Measurements from ENCODE around the gene HORMAD2. TPM values are rescaled to one million over a fixed set of nuclear protein-coding genes. Genes with fewer than 3 reads are reported as not detected.

HORMAD2 gene
- total RNA-seq, 1 donor from 2014 or later = not detected

DNA sequence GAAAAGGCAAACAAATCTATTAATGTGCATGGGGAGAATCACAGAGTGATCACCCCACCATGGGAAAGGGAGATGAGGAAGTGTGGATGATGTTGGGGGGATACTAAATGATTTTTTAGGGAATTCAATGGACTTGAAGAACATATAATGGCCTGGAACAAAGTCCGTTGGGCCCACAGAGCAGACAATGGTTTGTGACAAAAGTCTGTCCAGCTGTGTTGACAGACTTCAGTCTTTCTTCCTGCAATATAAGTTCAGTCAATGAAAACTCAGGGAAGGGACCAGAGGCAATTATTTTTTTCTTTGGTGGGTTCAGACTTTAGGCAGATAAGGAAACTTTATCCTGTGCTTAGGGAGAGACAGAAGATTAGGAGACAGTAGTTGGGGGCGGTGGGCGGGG is 18.0 kb upstream of the HORMAD2 start:
- TF ChIP-seq, protein P1, sequence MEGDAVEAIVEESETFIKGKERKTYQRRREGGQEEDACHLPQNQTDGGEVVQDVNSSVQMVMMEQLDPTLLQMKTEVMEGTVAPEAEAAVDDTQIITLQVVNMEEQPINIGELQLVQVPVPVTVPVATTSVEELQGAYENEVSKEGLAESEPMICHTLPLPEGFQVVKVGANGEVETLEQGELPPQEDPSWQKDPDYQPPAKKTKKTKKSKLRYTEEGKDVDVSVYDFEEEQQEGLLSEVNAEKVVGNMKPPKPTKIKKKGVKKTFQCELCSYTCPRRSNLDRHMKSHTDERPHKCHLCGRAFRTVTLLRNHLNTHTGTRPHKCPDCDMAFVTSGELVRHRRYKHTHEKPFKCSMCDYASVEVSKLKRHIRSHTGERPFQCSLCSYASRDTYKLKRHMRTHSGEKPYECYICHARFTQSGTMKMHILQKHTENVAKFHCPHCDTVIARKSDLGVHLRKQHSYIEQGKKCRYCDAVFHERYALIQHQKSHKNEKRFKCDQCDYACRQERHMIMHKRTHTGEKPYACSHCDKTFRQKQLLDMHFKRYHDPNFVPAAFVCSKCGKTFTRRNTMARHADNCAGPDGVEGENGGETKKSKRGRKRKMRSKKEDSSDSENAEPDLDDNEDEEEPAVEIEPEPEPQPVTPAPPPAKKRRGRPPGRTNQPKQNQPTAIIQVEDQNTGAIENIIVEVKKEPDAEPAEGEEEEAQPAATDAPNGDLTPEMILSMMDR (IDR thresholded peaks at IDR 0.05; ENCODE audit: insufficient read depth, low read length, poor library complexity, severe bottlenecking) = no peak
- DNase-seq (ENCODE audit: low read depth) = no peak

GRCh38 chr22:30062950-30063349 is 17.3 kb upstream of the HORMAD2 start:
- DNase-seq (ENCODE audit: low read depth) = no peak
- no peaks in the 10 kb centered on the region for H3K36me3 ChIP-seq (ENCODE audit: control insufficient read depth, insufficient read depth, low read length)
- H3K4me3 ChIP-seq (ENCODE audit: low read depth, low read length) = no peak overlapping the region
- H3K27me3 ChIP-seq (ENCODE audit: control insufficient read depth, insufficient read depth, low read length) = no peaks in the 10 kb centered on the region
- TF ChIP-seq, protein P1 (IDR thresholded peaks at IDR 0.05; ENCODE audit: insufficient read depth, low read length, poor library complexity, severe bottlenecking) = no peak

More for the DNA sequence above, 18.0 kb upstream of the HORMAD2 start:
- Histone ChIP-seq H3K4me3 (ENCODE audit: low read depth, low read length) (no peak overlapping the region), H3K36me3 (ENCODE audit: control insufficient read depth, insufficient read depth, low read length) (no peaks in the 10 kb centered on the region), H3K27me3 (ENCODE audit: control insufficient read depth, insufficient read depth, low read length) (no peaks in the 10 kb centered on the region)

GRCh38 chr22:30064172-30064571 is 16.1 kb upstream of the HORMAD2 start:
- TF ChIP-seq, protein P1 (IDR thresholded peaks at IDR 0.05; ENCODE audit: insufficient read depth, low read length, poor library complexity, severe bottlenecking) = no peak
- DNase-seq (ENCODE audit: low read depth) = no peak
- Histone ChIP-seq H3K36me3 (ENCODE audit: control insufficient read depth, insufficient read depth, low read length) (no peaks in the 10 kb centered on the region), H3K4me3 (ENCODE audit: low read depth, low read length) (no peak overlapping the region), H3K27me3 (ENCODE audit: control insufficient read depth, insufficient read depth, low read length) (no peaks in the 10 kb centered on the region)

DNA sequence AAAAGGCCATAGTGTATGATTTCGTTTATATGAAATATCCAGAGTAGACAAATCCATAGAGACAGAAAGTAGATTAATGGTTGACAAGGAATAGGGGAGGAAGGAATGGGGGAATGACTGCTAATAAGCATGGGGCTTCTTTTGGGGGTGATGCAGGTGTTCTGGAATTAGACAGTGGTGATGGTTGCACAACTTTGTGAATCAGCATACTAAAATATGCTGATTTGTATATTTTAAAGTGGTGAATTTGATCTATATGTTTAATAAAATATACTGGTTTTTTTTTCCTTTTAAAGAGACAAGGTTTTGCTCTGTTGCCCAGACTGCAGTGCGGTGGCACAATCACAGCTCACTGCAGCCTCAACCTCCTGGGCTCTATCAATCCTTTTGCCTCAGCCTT is 6.5 kb upstream of the HORMAD2 start:
- no peak overlapping the region for H3K4me3 ChIP-seq (ENCODE audit: low read depth, low read length)
- no peaks in the 10 kb centered on the region for H3K36me3 ChIP-seq (ENCODE audit: control insufficient read depth, insufficient read depth, low read length)
- no peak for DNase-seq (ENCODE audit: low read depth)
- TF ChIP-seq, protein P1 (IDR thresholded peaks at IDR 0.05; ENCODE audit: insufficient read depth, low read length, poor library complexity, severe bottlenecking) = no peak
- no peaks in the 10 kb centered on the region for H3K27me3 ChIP-seq (ENCODE audit: control insufficient read depth, insufficient read depth, low read length)

DNA sequence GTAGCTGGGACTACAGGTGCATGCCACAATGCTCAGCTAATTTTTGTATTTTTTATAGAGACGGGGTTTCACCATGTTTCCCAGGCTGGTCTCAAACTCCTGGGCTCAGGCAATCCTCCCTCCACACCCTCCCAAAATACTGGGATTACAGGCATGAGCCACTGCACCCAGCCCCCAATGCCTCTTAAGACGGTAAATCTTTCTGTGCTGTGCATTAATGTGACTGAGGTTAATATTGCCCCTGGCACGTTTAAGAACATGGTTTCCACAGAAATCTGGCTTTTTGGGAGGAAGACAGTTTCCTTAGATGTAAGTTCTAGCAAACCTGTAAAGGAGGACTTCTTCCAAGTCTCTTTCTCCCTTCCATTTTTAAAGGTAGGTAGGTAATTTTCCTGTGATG is 6.1 kb upstream of the HORMAD2 start:
- no peak for DNase-seq (ENCODE audit: low read depth)
- TF ChIP-seq, protein P1 (IDR thresholded peaks at IDR 0.05; ENCODE audit: insufficient read depth, low read length, poor library complexity, severe bottlenecking) = no peak
- H3K27me3 ChIP-seq (ENCODE audit: control insufficient read depth, insufficient read depth, low read length) = no peaks in the 10 kb centered on the region
- H3K36me3 ChIP-seq (ENCODE audit: control insufficient read depth, insufficient read depth, low read length) = no peaks in the 10 kb centered on the region
- no peak overlapping the region for H3K4me3 ChIP-seq (ENCODE audit: low read depth, low read length)

DNA sequence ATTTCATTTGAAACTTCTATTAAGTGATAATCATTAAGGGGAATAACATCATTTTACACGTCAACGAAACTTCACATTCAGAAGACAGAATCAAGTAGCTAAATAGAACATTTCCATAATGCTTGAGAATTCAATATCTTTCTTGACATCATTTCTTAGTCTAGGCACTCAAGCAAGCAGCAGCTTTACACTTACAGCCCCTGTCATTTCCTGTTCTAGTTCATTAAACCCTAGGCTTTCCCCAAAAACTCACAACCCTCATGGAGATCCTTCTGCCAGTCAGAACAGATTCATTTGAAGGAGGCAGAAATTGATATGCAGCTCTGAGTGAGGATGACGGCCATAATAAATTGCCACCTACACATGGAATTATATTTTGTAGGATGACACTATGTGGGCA is 5.3 kb upstream of the HORMAD2 start:
- H3K27me3 ChIP-seq (ENCODE audit: control insufficient read depth, insufficient read depth, low read length) = no peaks in the 10 kb centered on the region
- TF ChIP-seq, protein P1 (IDR thresholded peaks at IDR 0.05; ENCODE audit: insufficient read depth, low read length, poor library complexity, severe bottlenecking) = no peak
- DNase-seq (ENCODE audit: low read depth) = no peak
- H3K4me3 ChIP-seq (ENCODE audit: low read depth, low read length) = no peak overlapping the region
- no peaks in the 10 kb centered on the region for H3K36me3 ChIP-seq (ENCODE audit: control insufficient read depth, insufficient read depth, low read length)
